HL-60 (cell line): ENCODE results near the gene SEMA3D.

Source experiments
- DNase-seq, 2 experiments: peaks; one replicate each; pipeline ENCODE4 v3.0.0-alpha.2; 2010 to 2020; ENCODE audit warnings: low read depth in 1 of 2, low spot score in 1 of 2
- H3K27ac ChIP-seq: fragments of 250-450 bp; sonication (Bioruptor Pico); replicated peaks from 2 replicates; pipeline ENCODE4 v1.5.1; 2020; ENCODE audit warnings: mild to moderate bottlenecking, moderate library complexity
- H3K27me3 ChIP-seq: fragments of 250-450 bp; sonication (Bioruptor Pico); 2 replicates; pipeline ENCODE4 v1.5.1; 2021; ENCODE audit warnings: mild to moderate bottlenecking, moderate library complexity; ENCODE audit not compliant: insufficient read depth, poor library complexity, severe bottlenecking
- H3K4me3 ChIP-seq: replicated peaks from 2 replicates; pipeline ENCODE4 v1.5.1; 2011; ENCODE audit warnings: mild to moderate bottlenecking, control low read depth, low read length; ENCODE audit not compliant: insufficient read depth
- GABPA ChIP-seq: IDR thresholded peaks from 2 replicates; pipeline ENCODE4 v1.6.1; 2012; ENCODE audit warnings: low read depth
- POLR2AphosphoS5 ChIP-seq: IDR thresholded peaks from 2 replicates; pipeline ENCODE4 v1.6.1; 2012; ENCODE audit warnings: low read depth
- SPI1 ChIP-seq: IDR thresholded peaks from 2 replicates; pipeline ENCODE4 v1.6.1; 2012; ENCODE audit warnings: low read depth, mild to moderate bottlenecking, borderline replicate concordance
- TF ChIP-seq, protein P1 (sequence below): IDR thresholded peaks from one replicate; pipeline ENCODE4 v1.5.1; 2011; ENCODE audit warnings: low read length, control low read depth, inconsistent platforms; ENCODE audit not compliant: insufficient read depth
- TF ChIP-seq, protein P2 (sequence below): IDR thresholded peaks from 2 replicates; pipeline ENCODE4 v1.6.1; 2012; ENCODE audit warnings: low read depth; ENCODE audit not compliant: insufficient replicate concordance

SEMA3D gene

DNA sequence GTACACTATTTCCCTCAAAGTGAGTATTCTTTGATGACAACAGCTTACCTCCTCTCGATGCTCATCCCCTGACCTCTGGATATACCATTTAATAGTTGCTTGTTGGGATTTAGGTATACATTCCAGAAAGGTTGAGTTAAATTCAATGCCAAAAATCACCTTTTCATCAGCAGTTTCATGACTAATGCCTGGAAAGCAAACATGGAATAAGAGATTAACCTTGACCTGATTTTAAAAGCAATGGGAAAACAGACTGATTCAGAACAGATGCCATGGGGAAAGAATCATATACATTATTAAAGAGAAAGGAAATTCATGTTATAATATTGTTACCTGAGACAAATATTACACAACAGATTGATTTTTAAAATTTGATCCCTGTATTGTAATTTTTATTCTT is 180.1 kb downstream of the SEMA3D start:
- TF ChIP-seq GABPA (no peak), SPI1 (no peak), POLR2AphosphoS5 (no peak)
- TF ChIP-seq, protein P1, sequence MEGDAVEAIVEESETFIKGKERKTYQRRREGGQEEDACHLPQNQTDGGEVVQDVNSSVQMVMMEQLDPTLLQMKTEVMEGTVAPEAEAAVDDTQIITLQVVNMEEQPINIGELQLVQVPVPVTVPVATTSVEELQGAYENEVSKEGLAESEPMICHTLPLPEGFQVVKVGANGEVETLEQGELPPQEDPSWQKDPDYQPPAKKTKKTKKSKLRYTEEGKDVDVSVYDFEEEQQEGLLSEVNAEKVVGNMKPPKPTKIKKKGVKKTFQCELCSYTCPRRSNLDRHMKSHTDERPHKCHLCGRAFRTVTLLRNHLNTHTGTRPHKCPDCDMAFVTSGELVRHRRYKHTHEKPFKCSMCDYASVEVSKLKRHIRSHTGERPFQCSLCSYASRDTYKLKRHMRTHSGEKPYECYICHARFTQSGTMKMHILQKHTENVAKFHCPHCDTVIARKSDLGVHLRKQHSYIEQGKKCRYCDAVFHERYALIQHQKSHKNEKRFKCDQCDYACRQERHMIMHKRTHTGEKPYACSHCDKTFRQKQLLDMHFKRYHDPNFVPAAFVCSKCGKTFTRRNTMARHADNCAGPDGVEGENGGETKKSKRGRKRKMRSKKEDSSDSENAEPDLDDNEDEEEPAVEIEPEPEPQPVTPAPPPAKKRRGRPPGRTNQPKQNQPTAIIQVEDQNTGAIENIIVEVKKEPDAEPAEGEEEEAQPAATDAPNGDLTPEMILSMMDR = no peak
- TF ChIP-seq, protein P2, sequence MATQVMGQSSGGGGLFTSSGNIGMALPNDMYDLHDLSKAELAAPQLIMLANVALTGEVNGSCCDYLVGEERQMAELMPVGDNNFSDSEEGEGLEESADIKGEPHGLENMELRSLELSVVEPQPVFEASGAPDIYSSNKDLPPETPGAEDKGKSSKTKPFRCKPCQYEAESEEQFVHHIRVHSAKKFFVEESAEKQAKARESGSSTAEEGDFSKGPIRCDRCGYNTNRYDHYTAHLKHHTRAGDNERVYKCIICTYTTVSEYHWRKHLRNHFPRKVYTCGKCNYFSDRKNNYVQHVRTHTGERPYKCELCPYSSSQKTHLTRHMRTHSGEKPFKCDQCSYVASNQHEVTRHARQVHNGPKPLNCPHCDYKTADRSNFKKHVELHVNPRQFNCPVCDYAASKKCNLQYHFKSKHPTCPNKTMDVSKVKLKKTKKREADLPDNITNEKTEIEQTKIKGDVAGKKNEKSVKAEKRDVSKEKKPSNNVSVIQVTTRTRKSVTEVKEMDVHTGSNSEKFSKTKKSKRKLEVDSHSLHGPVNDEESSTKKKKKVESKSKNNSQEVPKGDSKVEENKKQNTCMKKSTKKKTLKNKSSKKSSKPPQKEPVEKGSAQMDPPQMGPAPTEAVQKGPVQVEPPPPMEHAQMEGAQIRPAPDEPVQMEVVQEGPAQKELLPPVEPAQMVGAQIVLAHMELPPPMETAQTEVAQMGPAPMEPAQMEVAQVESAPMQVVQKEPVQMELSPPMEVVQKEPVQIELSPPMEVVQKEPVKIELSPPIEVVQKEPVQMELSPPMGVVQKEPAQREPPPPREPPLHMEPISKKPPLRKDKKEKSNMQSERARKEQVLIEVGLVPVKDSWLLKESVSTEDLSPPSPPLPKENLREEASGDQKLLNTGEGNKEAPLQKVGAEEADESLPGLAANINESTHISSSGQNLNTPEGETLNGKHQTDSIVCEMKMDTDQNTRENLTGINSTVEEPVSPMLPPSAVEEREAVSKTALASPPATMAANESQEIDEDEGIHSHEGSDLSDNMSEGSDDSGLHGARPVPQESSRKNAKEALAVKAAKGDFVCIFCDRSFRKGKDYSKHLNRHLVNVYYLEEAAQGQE = no peak
- H3K4me3 ChIP-seq = no peak overlapping the region
- no peaks in the 10 kb centered on the region for H3K27me3 ChIP-seq
- no peak for DNase-seq
- H3K27ac ChIP-seq = no peak overlapping the region

DNA sequence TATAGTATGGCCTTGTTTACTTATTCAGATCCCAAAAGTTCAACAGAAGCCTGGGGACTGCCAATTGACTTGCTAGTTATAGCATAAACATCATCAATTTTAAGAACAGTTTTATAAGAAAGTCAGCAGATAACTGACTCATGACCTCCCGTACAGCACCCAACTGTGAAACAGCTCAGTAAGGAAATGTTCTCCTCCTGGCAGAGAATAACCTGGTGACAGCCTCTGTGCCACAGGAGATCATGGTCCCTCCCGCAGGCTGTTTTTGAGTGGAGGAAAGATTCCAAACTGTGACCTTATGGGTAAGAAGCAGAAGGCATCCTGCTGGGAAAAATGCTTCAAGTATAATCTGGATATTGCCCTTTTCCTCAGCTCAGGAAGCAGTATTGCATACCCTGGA is 182.5 kb downstream of the SEMA3D start:
- Histone ChIP-seq H3K27ac (no peak overlapping the region), H3K4me3 (no peak overlapping the region), H3K27me3 (no peaks in the 10 kb centered on the region)
- TF ChIP-seq GABPA = no peak
- TF ChIP-seq, protein P1 = no peak
- TF ChIP-seq, protein P2 = no peak
- TF ChIP-seq SPI1 = no peak
- no peak for TF ChIP-seq POLR2AphosphoS5
- no peak for DNase-seq

DNA sequence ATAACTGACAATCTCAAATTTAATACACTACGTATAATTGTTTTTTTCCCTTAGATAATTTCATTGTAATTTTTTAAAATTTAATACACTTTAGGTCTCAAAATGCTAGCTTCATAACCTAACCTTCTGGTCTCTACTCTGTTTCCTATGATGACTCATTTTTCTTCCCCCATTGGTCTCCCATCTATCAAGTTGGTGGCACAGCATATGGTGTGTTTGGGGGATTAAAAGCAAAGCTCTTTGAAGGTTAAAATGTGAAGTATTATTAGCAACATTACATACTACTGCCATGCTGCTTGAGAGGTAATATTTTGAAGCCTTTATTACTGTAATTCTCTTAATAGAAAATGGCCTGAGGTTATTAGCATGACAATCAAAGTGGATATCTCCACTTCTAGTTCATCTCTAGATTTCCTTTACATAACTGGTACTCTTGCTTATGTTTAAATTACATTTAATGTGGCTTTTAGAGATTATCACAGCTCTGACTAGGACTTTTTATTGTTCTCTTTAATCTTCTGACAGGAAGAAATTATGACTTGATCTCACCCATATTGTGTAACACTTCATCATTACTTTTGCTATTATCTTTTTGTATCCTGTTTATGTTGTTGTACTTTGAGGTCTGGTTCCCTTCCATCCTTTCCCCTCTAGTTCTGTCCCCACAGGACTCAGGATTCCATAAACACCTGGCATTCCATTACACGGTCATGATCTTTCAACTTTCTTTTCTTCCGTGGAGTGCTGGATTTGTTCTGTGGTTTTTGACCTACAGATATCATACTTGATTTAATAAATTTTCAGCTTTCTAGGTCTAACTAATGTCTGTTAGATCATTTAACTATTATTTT is 185.1 kb downstream of the SEMA3D start:
- DNase-seq = no peak
- no peak for TF ChIP-seq SPI1
- TF ChIP-seq, protein P1 = no peak
- TF ChIP-seq GABPA = no peak
- TF ChIP-seq, protein P2 = no peak
- TF ChIP-seq POLR2AphosphoS5 = no peak
- H3K27ac ChIP-seq = no peak overlapping the region
- no peak overlapping the region for H3K4me3 ChIP-seq
- no peaks in the 10 kb centered on the region for H3K27me3 ChIP-seq
